Naive thymus-derived CD4-positive, alpha-beta T cell (primary cell): ENCODE results near the gene ZNF70. TPM values are rescaled to one million over a fixed set of nuclear protein-coding genes. Genes with fewer than 3 reads are reported as not detected.
A peak's percentile ranks its signal among the peaks of the same experiment; 100 is the strongest.

Experiments
- ATAC-seq: fragments of 150-1000 bp; cut with Tn5 transposase; 2 replicates; pipeline ENCODE4 v1.10.0; 2021; ENCODE audit warnings: mild to moderate bottlenecking, moderate library complexity
- CTCF ChIA-PET: fragments of 350-600 bp; sonication (Branson Sonifier 250); formaldehyde crosslinking; loops from one replicate; lab custom pipeline; 2021; ENCODE audit warnings: antibody characterized with exemption; lab: Charles Lee
- POLR2A ChIA-PET: fragments of 350-600 bp; sonication (Branson Sonifier 250); formaldehyde crosslinking; loops from one replicate; lab custom pipeline; 2021; ENCODE audit warnings: antibody characterized with exemption, inconsistent platforms; lab: Charles Lee
- DNase-seq, 9 donors: peaks; one replicate each; pipeline versions ENCODE4 v3.0.0 to v3.0.0-alpha.2; 2020 to 2022; ENCODE audit warnings: mixed read lengths in 1 of 9
- H3K27ac ChIP-seq: one replicate; pipeline ENCODE4 v1.7.0; 2013; ENCODE audit warnings: mild to moderate bottlenecking, low read depth, low read length, moderate library complexity
- H3K27me3 ChIP-seq, 2 donors: one replicate each; pipeline ENCODE4 v1.7.0; 2013; ENCODE audit warnings: low read length in 2 of 2, mild to moderate bottlenecking in 2 of 2, moderate library complexity in 2 of 2; ENCODE audit not compliant: control insufficient read depth in 2 of 2, insufficient read depth in 2 of 2
- H3K36me3 ChIP-seq, 3 experiments: 1 replicate in 2 of 3; 2 replicates in 1 of 3; pipeline ENCODE4 v1.7.0; 2013; ENCODE audit warnings: low read length in 3 of 3, mild to moderate bottlenecking in 3 of 3, moderate library complexity in 1 of 3; ENCODE audit not compliant: insufficient read depth in 3 of 3, control insufficient read depth in 2 of 3
- H3K4me1 ChIP-seq, 2 donors: one replicate each; pipeline ENCODE4 v1.7.0; 2013; ENCODE audit warnings: low read length in 2 of 2, mild to moderate bottlenecking in 2 of 2, moderate library complexity in 1 of 2; ENCODE audit not compliant: control insufficient read depth in 2 of 2, insufficient read depth in 2 of 2
- H3K4me3 ChIP-seq: 2 replicates; pipeline ENCODE4 v1.7.0; 2013; ENCODE audit warnings: mild to moderate bottlenecking, low read length
- H3K9me3 ChIP-seq, 3 experiments: 1 replicate in 2 of 3; 2 replicates in 1 of 3; pipeline ENCODE4 v1.7.0; 2013; ENCODE audit warnings: low read length in 3 of 3; ENCODE audit not compliant: control insufficient read depth in 2 of 3
- H3K27ac Mint-ChIP-seq, 9 donors: one replicate each; pipeline ENCODE4 v1.8.0; 2020 to 2022; ENCODE audit warnings: mixed read lengths in 9 of 9, mild to moderate bottlenecking in 8 of 9, moderate library complexity in 5 of 9, inconsistent platforms in 2 of 9
- H3K27me3 Mint-ChIP-seq, 5 donors: one replicate each; pipeline ENCODE4 v1.8.0; 2021 to 2022; ENCODE audit warnings: mixed read lengths in 5 of 5, mild to moderate bottlenecking in 1 of 5
- H3K36me3 Mint-ChIP-seq, 5 donors: one replicate each; pipeline ENCODE4 v1.8.0; 2020 to 2022; ENCODE audit warnings: mixed read lengths in 5 of 5, mild to moderate bottlenecking in 3 of 5, inconsistent platforms in 1 of 5
- H3K4me1 Mint-ChIP-seq, 7 donors: one replicate each; pipeline ENCODE4 v1.8.0; 2020 to 2022; ENCODE audit warnings: mixed read lengths in 7 of 7, mild to moderate bottlenecking in 3 of 7, inconsistent platforms in 1 of 7
- H3K4me3 Mint-ChIP-seq, 10 donors: one replicate each; pipeline ENCODE4 v1.8.0; 2020 to 2022; ENCODE audit warnings: mild to moderate bottlenecking in 10 of 10, mixed read lengths in 10 of 10, moderate library complexity in 6 of 10, inconsistent platforms in 2 of 10
- H3K9me3 Mint-ChIP-seq, 11 donors: one replicate each; pipeline ENCODE4 v1.8.0; 2020 to 2022; ENCODE audit warnings: mixed read lengths in 11 of 11, mild to moderate bottlenecking in 4 of 11, inconsistent platforms in 1 of 11, moderate library complexity in 1 of 11
- intact Hi-C, 2 donors: fragments of 100-400 bp; cut with micrococcal nuclease; formaldehyde crosslinking; loops; one replicate each; pipeline ENCODE4 v1.15.1; 2023
- polyA plus RNA-seq, 2 donors: library from polyadenylated mRNA; unstranded; fragments of 300-500 nt; fragmentation: Illumina TruSeq; gene quantifications; one replicate each; pipeline ENCODE4 v1.2.3, GENCODE V29; 2021
- total RNA-seq, 6 experiments: library from RNA in 5 of 6; stranded (reverse) in 5 of 6; gene quantifications; 1 replicate in 5 of 6; 2 replicates in 1 of 6; pipeline ENCODE4 v1.2.3 and lab custom pipeline; 2021 to 2026

The ZNF70 gene
- total and polyA plus RNA-seq, 7 experiments from 2014 or later = 0.32 to 7.9 (median 3.5) TPM

GRCh38 chr22:23789638-23790037 is 38.7 kb upstream of the ZNF70 start:
- intact Hi-C loops = loop anchor here in 1 of 2 donors (5.0 kb wide), 1 partner anchor 68 kb away; the partner anchor contains the start of gene SLC2A11
- Mint-ChIP-seq H3K4me1 (peaks cover 16 to 60% (median 50%) of the 10 kb centered on the region in 7 donors), H3K9me3 (no peaks in the 10 kb centered on the region), H3K27me3 (no peaks in the 10 kb centered on the region), H3K27ac (peak overlapping the region in 6 of 9 donors; percentile 6 to 44 (median 32)), H3K36me3 (peaks cover 3 to 22% (median 7%) of the 10 kb centered on the region in 5 donors), H3K4me3 (peak overlapping the region in 9 of 10 donors; percentile 8 to 94 (median 43))
- Histone ChIP-seq H3K4me1 (peaks cover 11 to 13% of the 10 kb centered on the region in 2 donors), H3K4me3 (no peak overlapping the region), H3K27ac (no peak overlapping the region), H3K36me3 (peaks cover 0 to 40% (median 0%) of the 10 kb centered on the region in 3 experiments), H3K27me3 (no peaks in the 10 kb centered on the region), H3K9me3 (no peaks in the 10 kb centered on the region)
- POLR2A ChIA-PET = interaction anchor here (0.6 to 6.4 kb wide), 3 partner anchors 19 to 68 kb away, joined by 3 to 62 read pairs (median 4); partner anchors contain the start of genes CHCHD10, MMP11 and SLC2A11
- CTCF ChIA-PET = interaction anchor here (0.6 to 1.5 kb wide), 2 partner anchors 105 to 213 kb away, joined by 3 read pairs; partner anchors contain the start of gene MIF
- ATAC-seq = no peak
- no peak for DNase-seq

- no peaks in the 10 kb centered on the region for H3K9me3 Mint-ChIP-seq
- ChIA-PET POLR2A (interaction anchor here (0.6 to 6.4 kb wide), 3 partner anchors 18 to 68 kb away, joined by 3 to 62 read pairs (median 4); partner anchors contain the start of genes CHCHD10, MMP11 and SLC2A11), CTCF (interaction anchor here (0.5 to 1.5 kb wide), 4 partner anchors 20 to 212 kb away, joined by 3 read pairs; partner anchors contain the start of gene MIF)
- Histone ChIP-seq H3K27ac (no peak overlapping the region), H3K36me3 (peaks cover 0 to 35% (median 0%) of the 10 kb centered on the region in 3 experiments), H3K4me3 (no peak overlapping the region), H3K27me3 (no peaks in the 10 kb centered on the region), H3K9me3 (no peaks in the 10 kb centered on the region), H3K4me1 (peaks cover 11 to 16% of the 10 kb centered on the region in 2 donors)
- intact Hi-C loops = loop anchor here in 1 of 2 donors (5.0 kb wide), 1 partner anchor 68 kb away; the partner anchor contains the start of gene SLC2A11
- H3K27ac Mint-ChIP-seq = peak overlapping the region in 1 of 9 donors; percentile 25
- peaks cover 3 to 22% (median 7%) of the 10 kb centered on the region in 5 donors for H3K36me3 Mint-ChIP-seq
- no peak for ATAC-seq
- DNase-seq = no peak
- H3K27me3 Mint-ChIP-seq = no peaks in the 10 kb centered on the region
- H3K4me3 Mint-ChIP-seq = peak overlapping the region in 9 of 10 donors; percentile 8 to 94 (median 45)
- peaks cover 21 to 64% (median 55%) of the 10 kb centered on the region in 7 donors for H3K4me1 Mint-ChIP-seq
Measured at GRCh38 chr22:23789121-23789520, 38.2 kb upstream of the ZNF70 start.

GRCh38 chr22:23787910-23788309 is 37.0 kb upstream of the ZNF70 start:
- peaks cover 17 to 63% (median 50%) of the 10 kb centered on the region in 7 donors for H3K4me1 Mint-ChIP-seq
- peak overlapping the region; percentile 81 to 94 (median 91) for H3K4me3 Mint-ChIP-seq
- no peaks in the 10 kb centered on the region for H3K9me3 Mint-ChIP-seq
- ATAC-seq (no peak), DNase-seq (no peak)
- H3K36me3 Mint-ChIP-seq = peaks cover 0 to 17% (median 2%) of the 10 kb centered on the region in 5 donors
- intact Hi-C loops = loop anchor here (1.0 to 5.0 kb wide), 11 partner anchors 17 to 767 kb away; partner anchors contain the start of genes DERL3 (in 2 of the 2), CABIN1 (in 1 of the 2), CHCHD10 (in 1 of the 2) and GUCD1 (in 1 of the 2)
- Histone ChIP-seq H3K27me3 (no peaks in the 10 kb centered on the region), H3K4me1 (peaks cover 11 to 17% of the 10 kb centered on the region in 2 donors), H3K27ac (peak overlapping the region; percentile 99), H3K9me3 (no peaks in the 10 kb centered on the region), H3K4me3 (peak overlapping the region; percentile 85), H3K36me3 (peaks cover 0 to 23% (median 0%) of the 10 kb centered on the region in 3 experiments)
- ChIA-PET POLR2A (interaction anchor here (0.6 to 6.4 kb wide), 7 partner anchors 10 to 521 kb away, joined by 3 to 62 read pairs (median 7); partner anchors contain the start of genes CABIN1, CHCHD10, MIF and MMP11), CTCF (interaction anchor here (0.7 kb wide), 1 partner anchor 319 kb away, joined by 4 read pairs; no protein-coding TSS in a partner anchor)
- peak overlapping the region; percentile 74 to 97 (median 94) for H3K27ac Mint-ChIP-seq
- H3K27me3 Mint-ChIP-seq = no peaks in the 10 kb centered on the region

DNA sequence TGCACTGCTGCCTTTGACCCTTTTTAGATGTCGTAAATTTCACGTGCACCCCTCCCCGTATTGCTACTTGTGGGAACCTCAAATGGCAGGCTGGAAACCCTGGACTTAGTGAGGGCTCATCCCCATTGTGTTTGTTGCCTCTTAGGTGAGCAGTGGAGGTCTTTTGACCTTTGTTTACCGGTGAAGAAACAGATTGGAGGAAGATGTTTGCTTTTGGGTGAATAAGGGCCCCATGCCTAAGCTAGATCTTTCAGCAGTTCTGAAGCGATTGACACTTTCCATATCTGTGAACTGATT is 36.6 kb upstream of the ZNF70 start:
- Histone ChIP-seq H3K4me1 (peaks cover 11 to 17% of the 10 kb centered on the region in 2 donors), H3K27me3 (no peaks in the 10 kb centered on the region), H3K4me3 (peak overlapping the region; percentile 85), H3K27ac (peak overlapping the region; percentile 99), H3K36me3 (peaks cover 0 to 20% (median 0%) of the 10 kb centered on the region in 3 experiments), H3K9me3 (no peaks in the 10 kb centered on the region)
- DNase-seq = no peak
- intact Hi-C loops = loop anchor here (1.0 to 5.0 kb wide), 11 partner anchors 16 to 768 kb away; partner anchors contain the start of genes DERL3 (in 2 of the 2), CABIN1 (in 1 of the 2), CHCHD10 (in 1 of the 2) and GUCD1 (in 1 of the 2)
- Mint-ChIP-seq H3K27ac (peak overlapping the region; percentile 74 to 97 (median 94)), H3K9me3 (no peaks in the 10 kb centered on the region), H3K4me3 (peak overlapping the region; percentile 81 to 94 (median 91)), H3K27me3 (no peaks in the 10 kb centered on the region), H3K4me1 (peaks cover 13 to 59% (median 47%) of the 10 kb centered on the region in 7 donors), H3K36me3 (peaks cover 0 to 15% (median 0%) of the 10 kb centered on the region in 5 donors)
- peak; percentile 37 for ATAC-seq
- ChIA-PET POLR2A (interaction anchor here (0.6 to 6.4 kb wide), 10 partner anchors 9 to 223 kb away, joined by 3 to 62 read pairs (median 6); partner anchors contain the start of genes CABIN1, CHCHD10, MIF and MMP11), CTCF (interaction anchor here (1.1 kb wide), 1 partner anchor 107 kb away, joined by 3 read pairs; the partner anchor contains the start of gene MIF)

DNA sequence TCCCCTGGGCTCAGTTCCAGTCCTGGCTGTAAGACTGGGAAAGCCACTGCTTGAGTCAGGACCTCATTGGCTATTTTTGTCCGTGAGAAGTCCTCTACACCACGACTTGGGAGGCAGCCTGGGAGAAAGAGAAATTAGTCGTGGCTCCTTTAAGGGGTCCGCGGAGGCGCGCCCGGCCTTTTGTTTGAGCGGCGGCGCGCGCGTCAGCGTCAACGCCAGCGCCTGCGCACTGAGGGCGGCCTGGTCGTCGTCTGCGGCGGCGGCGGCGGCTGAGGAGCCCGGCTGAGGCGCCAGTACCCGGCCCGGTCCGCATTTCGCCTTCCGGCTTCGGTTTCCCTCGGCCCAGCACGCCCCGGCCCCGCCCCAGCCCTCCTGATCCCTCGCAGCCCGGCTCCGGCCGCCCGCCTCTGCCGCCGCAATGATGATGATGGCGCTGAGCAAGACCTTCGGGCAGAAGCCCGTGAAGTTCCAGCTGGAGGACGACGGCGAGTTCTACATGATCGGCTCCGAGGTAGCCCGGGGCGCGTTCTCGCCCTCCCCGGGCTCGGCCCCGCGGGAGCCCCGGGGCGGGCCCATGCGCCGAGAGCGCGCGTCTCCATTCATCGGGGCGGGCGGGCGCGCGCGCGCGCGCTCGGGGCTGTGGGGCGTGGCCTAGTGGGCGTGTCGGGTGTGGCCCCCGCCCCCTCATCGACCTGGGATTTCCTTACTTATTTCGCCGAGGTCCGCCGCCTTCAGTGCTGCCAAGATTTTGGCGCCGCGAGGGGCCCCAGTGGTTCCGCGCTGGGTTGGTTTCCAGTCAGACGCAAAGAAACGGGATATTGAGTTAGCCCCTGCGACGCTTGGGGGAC is 36.1 kb upstream of the ZNF70 start, which contains the start of gene SMARCB1:
Gene SMARCB1 (plus strand): TSS at position 215 of the 848 bp plus-strand sequence. CDS start 204 bp downstream, at position 419.
- no peaks in the 10 kb centered on the region for H3K9me3 Mint-ChIP-seq

More for the DNA sequence above, 36.1 kb upstream of the ZNF70 start, which contains the start of gene SMARCB1:
- ATAC-seq (peak; percentile 94), DNase-seq (peak; percentile 80 to 90 (median 87))
- peak within 1 kb of the TSS; percentile 85 for H3K4me3 ChIP-seq
- intact Hi-C loops = loop anchor here (1.0 to 5.0 kb wide), 12 partner anchors 16 to 768 kb away; partner anchors contain the start of genes DERL3 (in 2 of the 2), MIF (in 2 of the 2), CABIN1 (in 1 of the 2) and CHCHD10 (in 1 of the 2)
- CTCF ChIA-PET = interaction anchor here (0.6 to 2.1 kb wide), 3 partner anchors 15 to 108 kb away, joined by 3 to 10 read pairs (median 3); partner anchors contain the start of genes MIF and MMP11
- H3K9me3 ChIP-seq = no peaks in the 10 kb centered on the region
- H3K4me3 Mint-ChIP-seq = peak within 1 kb of the TSS; percentile 81 to 94 (median 91)
- peaks cover 0 to 14% (median 0%) of the 10 kb centered on the region in 3 experiments for H3K36me3 ChIP-seq
- no peaks in the 10 kb centered on the region for H3K27me3 ChIP-seq
- H3K27ac Mint-ChIP-seq = peak within 1 kb of the TSS; percentile 89 to 98 (median 96)
- POLR2A ChIA-PET = interaction anchor here (0.6 to 6.4 kb wide), 13 partner anchors 9 to 224 kb away, joined by 3 to 62 read pairs (median 5); partner anchors contain the start of genes CABIN1, CHCHD10, MIF and MMP11
- peaks cover 13 to 54% (median 41%) of the 10 kb centered on the region in 7 donors for H3K4me1 Mint-ChIP-seq
- no peaks in the 10 kb centered on the region for H3K27me3 Mint-ChIP-seq
- H3K36me3 Mint-ChIP-seq = peaks cover 0 to 9% (median 0%) of the 10 kb centered on the region in 5 donors
- H3K27ac ChIP-seq = peak within 1 kb of the TSS; percentile 99
- H3K4me1 ChIP-seq = peaks cover 11 to 17% of the 10 kb centered on the region in 2 donors
